Spleen (tissue), 7 donors: Measurements from ENCODE around the gene GSTP1.

Experiments
- CTCF ChIP-seq, 11 experiments: fragments of 200-600 bp in 7 of 11; fragments of 450-650 bp in 4 of 11; sonication (generic) in 4 of 11; IDR thresholded peaks in 8 of 11; conservative IDR thresholded peaks in 3 of 11; 1 replicate in 7 of 11; 2 replicates in 4 of 11; pipeline versions ENCODE4 v1.4.0 to v1.8.0; 2016 to 2021; ENCODE audit warnings: antibody characterized with exemption in 11 of 11, inconsistent platforms in 4 of 11, mild to moderate bottlenecking in 1 of 11
- POLR2A ChIP-seq, 3 donors: fragments of 450-650 bp; IDR thresholded peaks; one replicate each; pipeline ENCODE4 v1.5.1; 2017; ENCODE audit warnings: antibody characterized with exemption in 3 of 3, mild to moderate bottlenecking in 1 of 3
- POLR2AphosphoS5 ChIP-seq, 3 donors: sonication (generic); formaldehyde crosslinking; IDR thresholded peaks; one replicate each; pipeline ENCODE4 v1.5.1; 2017; ENCODE audit warnings: antibody characterized with exemption in 3 of 3
- donor health status: DM: no; HTN: no; CAD: no; lungs with moderate emphysema.
- donor health status: DM: no; HTN: no; CAD: no.
- donor health status: DM: no; HTN: no; CAD: no.

- no peak for TF ChIP-seq POLR2A (IDR thresholded peaks at IDR 0.05)
- TF ChIP-seq CTCF (IDR thresholded peaks at IDR 0.05 in 8 of 11, conservative IDR thresholded peaks at IDR 0.05 in 3 of 11), result no peak
- no peak for TF ChIP-seq POLR2AphosphoS5 (IDR thresholded peaks at IDR 0.05)
These were observed 24.9 kb downstream of the GSTP1 start for GRCh38 chr11:67608486-67608885.
